HG03039 (cell line): ENCODE data around the gene C9orf72.
"Not testable (repeated sequence)": the region's sequence is repeated elsewhere in the genome, so short reads cannot be mapped to it uniquely, and the experiment has no call there.

Experiments used
- ATAC-seq: cut with Tn5 transposase; IDR thresholded peaks from one replicate; pipeline ENCODE4 v1.9.1; 2021; ENCODE audit warnings: mild to moderate bottlenecking, moderate library complexity; ENCODE audit not compliant: unreplicated experiment

Gene C9orf72

GRCh38 chr9:27519466-27520465, 53.5 kb downstream of the C9orf72 start:
- no peak for ATAC-seq

GRCh38 chr9:27518809-27519208, 54.5 kb downstream of the C9orf72 start:
- ATAC-seq, result no peak

GRCh38 chr9:27518006-27518405, 55.3 kb downstream of the C9orf72 start:
- no peak for ATAC-seq

- no peak for ATAC-seq
These were observed 58.7 kb downstream of the C9orf72 start for GRCh38 chr9:27514551-27514950.

- no peak for ATAC-seq
These were observed 61.5 kb downstream of the C9orf72 start for GRCh38 chr9:27511771-27512170.

GRCh38 chr9:27510780-27511179, 62.5 kb downstream of the C9orf72 start:
- ATAC-seq, result no peak

- no peak for ATAC-seq
These were observed 66.3 kb downstream of the C9orf72 start for GRCh38 chr9:27506981-27507380.

- ATAC-seq, result no peak
These were observed 67.5 kb downstream of the C9orf72 start for GRCh38 chr9:27505744-27506161.

GRCh38 chr9:27504259-27504658, 69.0 kb downstream of the C9orf72 start:
- no peak for ATAC-seq

GRCh38 chr9:27503623-27504022, 69.7 kb downstream of the C9orf72 start:
- ATAC-seq, result no peak

GRCh38 chr9:27500902-27501301, 72.4 kb downstream of the C9orf72 start:
- ATAC-seq, result not testable (repeated sequence)

GRCh38 chr9:27499451-27499850, 73.8 kb downstream of the C9orf72 start:
- ATAC-seq, result no peak

- no peak for ATAC-seq
These were observed 75.3 kb downstream of the C9orf72 start for GRCh38 chr9:27497883-27498417.
